GM18909 (cell line): Measurements from ENCODE around the gene KRT6B.
"Not testable (repeated sequence)": the region's sequence is repeated elsewhere in the genome, so short reads cannot be mapped to it uniquely, and the experiment has no call there.

Source experiments
- ATAC-seq: cut with Tn5 transposase; IDR thresholded peaks from one replicate; pipeline ENCODE4 v1.9.1; 2021; ENCODE audit warnings: mild to moderate bottlenecking; ENCODE audit not compliant: unreplicated experiment, poor library complexity

Gene KRT6B

DNA sequence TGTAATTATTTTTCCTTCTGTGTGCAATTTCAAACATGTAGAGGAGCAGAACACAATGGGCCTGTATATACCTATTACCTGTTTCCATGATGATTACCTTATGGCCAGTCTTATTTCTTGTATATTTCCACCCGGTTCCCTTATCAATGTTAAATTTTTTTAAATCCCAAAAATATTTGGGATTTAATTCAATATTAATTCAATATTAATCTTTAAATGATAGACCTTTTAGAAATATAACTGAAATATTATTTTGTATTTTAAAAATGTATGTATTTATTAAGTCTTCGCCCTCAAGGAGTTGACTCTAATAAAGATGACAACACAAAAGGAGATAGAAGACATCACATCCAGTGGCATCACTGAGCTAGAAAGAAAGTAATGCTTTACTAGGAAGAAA, 22.3 kb upstream of the KRT6B start:
- ATAC-seq, result no peak

DNA sequence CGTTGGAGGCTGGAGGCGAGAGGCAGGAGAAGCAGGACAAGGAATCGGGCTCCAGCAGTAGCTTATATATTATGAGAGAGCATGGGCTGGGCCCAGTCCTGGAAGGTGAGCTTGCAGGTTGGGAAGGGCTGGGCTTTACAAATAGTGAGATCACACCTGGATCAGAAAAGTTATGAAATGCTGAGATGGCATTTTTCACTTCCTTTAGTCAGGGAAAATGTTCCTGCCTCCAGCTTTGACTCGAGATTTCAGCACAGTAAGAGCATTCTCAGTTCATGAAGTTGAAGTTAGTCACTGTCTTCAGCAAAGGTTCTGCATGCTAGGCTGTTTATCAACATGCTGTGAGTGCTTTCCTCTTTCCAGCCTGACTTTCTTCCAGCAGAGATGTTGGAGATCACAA, 21.8 kb upstream of the KRT6B start, which contains the start of gene KRT6C:
KRT6C (minus strand) TSS at position 38 of the 400 bp plus-strand sequence. CDS start 68 bp downstream, outside the sequence.
- ATAC-seq, result no peak

DNA sequence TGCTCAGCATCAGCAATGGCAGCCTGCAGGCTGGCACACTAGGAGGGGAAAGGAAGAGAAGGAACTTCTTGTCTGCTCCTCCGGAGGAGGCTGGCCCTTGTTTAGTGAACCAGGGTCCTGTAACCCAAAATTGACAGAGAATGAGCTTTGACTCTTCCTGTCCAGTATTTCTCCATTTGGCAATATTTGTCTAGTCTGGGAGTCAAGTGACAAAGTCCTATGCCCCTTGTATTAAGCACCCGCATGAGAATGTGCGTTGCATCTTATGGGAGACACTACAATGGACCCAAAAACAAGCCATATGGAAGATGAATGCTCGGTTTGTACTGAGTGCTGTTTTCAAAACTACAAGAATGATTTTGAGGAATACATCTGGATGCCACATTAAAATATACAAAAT, 17.9 kb upstream of the KRT6B start:
- ATAC-seq, result no peak

DNA sequence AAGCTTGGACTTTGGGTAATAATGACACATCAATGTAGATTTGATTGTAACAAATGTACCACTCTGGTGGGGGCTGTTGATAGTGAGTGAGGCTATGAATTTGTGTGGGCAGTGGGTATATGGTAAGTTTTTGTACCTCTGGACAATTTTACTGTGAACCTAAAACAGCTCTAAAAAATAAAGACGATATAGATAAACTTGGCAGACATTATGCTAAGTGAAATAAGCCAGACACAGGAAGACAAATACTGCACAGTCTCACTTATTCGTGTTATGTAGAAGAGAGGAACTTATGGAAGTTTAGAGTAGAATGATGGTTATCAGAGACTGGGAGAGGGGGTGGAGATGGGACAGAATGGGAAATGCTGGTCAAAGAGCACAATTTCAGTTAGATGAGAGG, 13.0 kb upstream of the KRT6B start:
- no peak for ATAC-seq

DNA sequence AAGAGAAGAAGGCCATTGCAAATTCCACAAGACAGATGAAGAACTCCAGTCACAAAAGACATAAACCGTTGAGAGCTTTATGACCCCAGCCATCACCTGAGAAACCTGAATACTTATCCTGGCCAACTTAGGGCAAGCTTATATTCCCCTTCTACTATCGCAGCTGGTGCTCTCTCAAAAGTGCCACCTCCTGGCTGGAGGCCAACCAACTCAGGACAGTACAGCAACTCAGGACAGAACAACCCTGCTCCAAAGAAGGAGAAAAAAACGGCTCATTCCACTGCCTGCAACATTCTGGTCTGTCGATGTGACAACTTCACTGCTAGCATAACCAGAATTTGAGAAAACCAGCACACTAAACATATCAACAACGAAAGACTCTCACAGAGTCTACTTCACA, 9.7 kb upstream of the KRT6B start:
- ATAC-seq, result no peak

DNA sequence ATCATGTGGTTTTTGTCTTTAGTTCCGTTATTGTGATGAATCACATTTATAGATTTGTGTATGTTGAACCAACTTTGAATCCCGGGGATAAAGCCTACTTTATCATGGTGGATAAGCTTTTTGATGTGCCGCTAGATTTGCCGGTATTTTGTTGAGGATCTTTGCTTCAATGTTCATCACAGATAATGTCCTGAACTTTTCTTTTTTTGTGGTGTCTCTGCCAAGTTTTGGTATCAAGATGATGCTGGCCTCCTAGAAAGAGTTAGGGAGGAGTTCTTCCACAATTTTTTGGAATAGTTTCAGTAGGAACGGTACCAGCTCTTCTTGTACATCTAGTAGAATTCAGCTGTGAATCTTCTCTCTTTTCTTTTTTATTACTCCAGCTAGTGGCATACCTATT, 6.9 kb upstream of the KRT6B start:
- ATAC-seq, result no peak

DNA sequence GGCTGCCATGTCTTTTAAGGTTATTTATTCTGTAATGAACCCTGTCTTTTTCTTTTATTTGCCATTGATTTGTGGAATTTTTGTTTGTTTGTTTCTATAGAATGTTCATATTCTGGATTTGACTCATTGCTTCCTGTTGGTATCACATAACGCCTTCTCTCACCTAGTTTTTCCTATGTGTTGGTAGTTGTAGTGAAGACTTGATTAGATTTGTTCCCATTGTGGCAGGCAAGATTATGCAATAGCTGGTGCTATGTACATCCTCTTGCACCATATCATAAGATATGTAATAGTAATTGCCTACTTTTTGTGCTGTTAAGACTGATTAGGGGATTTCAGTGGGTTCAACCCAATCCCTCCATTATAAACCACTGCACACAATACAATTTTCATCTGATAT, 3.9 kb upstream of the KRT6B start:
- ATAC-seq, result no peak

DNA sequence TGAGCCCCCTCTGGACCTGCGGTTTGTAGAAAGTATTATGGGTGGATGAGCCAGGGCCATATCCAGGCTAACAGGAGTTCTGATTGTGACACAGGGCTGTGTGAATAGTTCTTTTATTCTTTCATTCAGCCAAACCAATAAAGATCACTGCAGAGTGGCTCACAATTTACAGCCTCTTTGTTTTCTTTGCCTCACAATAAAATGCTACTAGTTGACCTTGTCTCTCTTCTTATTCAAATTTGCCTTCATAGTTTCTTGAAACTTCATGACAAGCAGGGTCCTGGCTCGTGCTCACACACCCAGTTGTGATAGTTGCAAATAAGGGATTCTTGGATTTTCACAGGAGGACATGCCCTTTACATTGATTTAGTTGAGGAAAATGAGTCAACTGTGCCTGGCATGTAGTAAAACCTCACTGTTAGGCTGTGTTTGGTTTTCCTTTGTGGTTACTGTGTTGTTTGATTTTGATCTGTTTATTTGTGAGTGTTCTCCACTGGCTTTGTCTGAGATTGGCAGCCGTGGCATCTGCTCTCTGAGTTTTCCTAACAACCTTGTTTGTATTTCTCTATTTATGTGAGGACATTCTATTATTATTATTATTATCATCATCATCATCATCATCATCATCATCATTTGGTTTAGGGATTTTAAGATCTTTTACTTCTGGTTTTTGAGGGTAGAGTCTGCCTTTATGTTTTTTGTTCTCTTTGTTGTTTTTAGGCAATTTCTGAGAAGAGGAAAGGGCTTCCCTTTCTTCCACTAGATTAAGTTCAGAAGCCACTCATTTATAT, 2.7 kb upstream of the KRT6B start:
- ATAC-seq, result no peak

DNA sequence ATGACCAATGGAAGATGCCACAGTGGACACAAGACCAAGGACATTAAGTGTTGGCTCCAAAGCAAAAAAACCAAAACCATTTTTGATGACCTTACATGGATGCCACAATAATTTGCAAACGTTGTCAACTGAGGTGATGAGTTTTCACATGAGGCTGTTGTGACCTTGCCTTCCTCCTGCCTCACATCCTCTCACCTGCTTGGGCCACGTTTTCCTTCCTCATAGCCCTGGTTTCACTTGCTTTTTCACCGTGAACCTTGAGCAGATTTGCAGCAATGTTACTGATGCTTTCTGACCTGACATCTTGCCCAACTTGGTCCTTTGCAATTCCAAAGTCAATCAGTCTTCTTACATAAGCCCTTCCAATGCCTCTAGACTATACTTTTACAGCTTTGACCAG, 3.7 kb downstream of the KRT6B start:
- ATAC-seq, result no peak

DNA sequence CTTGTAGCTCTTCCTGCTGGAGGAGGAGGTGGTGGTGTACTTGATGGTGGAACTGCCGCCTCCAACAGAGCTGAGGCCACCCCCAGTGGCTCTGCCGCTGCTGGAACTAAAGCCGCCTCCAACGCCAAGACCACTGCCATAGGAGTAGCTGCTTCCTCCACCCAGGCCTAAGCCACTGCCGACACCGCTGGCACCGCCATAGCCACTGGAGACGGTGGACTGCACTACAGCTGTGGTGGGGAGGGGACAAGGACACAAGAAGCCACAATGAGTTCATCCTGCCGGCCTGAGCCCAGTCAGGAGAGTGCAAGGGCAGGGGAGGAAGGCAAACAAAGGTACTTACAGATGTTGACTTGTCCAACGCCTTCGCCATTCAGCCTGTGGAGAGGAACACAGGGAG, 4.8 kb downstream of the KRT6B start:
- ATAC-seq, result not testable (repeated sequence)

DNA sequence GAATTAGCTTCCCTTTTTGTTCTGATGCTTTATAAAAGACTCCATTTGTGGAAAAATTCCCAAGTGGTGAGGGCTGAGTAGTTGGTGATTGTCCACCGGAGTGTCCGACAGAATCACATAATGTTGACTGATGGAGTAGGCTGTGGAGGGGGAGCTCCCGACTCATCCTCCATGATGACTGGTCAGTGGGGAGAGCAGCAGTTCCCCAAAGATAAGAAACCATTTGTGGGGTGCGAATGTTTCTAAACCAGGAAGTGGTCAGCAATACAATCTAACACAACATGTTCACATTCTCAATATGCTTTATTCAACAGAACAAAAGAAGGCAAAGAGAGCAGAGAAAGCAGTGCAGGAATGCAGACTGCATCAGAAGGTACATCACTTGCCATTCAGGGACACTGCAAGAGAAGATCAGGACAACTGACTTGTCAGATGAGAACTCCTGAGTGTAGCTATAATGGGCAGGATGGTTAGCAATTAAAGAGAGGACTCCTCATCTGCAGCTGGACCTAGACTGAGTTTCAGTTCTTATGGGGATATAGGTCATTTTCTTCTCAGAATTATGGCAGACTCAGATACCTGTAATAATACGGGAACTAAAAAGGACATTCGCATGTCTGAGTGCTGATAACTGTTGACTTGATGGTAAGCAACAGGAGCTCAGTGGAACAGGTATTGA, 5.4 kb downstream of the KRT6B start:
- no peak for ATAC-seq

DNA sequence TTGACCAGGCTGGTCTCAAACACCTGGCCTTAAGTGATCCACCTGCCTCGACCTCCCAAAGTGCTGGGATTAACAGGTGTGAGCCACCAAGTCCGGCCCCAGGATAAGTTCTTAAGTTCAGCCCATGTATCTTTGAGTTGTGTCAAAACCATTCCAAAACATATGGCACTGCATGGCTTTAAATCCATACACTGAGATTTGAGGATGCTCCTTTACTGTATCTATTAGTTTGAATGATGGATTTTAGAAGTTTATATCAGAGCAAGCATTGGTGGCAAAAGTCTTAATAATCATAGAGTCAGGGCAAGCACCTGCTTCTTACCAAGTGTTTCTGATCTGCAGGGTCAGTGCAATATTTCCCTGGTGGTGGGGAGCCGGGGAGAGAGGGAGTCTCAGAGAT, 6.1 kb downstream of the KRT6B start:
- no peak for ATAC-seq

DNA sequence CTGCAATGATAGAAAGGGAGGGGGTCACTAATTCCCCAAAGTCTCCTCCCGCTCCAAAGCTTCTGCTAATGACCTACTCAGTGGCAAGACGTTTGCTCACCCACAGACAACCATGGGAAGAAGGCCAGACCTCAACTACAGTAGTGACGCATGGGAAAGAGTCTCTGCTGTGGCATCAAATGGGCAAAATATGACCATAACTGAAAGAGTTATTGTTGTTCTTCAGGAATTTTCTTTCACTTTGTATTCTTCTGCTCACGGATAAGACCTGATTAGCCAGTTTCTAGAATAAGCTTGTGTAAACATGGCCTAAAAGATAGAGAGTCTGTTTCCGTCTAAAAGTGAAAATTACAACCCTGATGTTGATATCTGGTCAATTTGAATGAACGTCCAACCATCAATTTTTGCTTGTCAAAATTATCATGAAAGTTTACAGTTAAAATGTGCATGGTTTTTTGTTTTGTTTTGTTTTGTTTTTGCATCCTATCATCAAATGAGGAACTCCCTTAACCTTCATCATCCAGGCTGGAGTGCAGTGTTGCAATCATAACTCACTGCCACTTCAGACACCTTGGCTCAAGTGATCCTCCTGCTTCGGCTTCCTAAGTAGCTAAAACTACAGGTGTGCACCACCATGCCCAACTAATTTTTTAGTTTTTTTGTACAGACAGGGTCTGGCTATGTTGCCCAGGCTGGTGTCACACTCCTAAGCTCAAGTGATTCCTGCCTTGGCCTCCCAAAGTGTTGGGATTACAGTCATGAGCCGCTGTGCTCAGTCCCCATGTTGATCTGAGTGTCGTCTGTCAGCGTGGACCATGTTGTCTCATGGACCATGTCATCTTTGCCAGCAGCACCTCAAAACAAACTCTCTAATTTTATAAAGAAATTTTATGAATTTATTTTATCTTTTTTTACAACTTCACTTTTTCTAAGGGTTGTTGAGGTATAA, 7.0 kb downstream of the KRT6B start:
- ATAC-seq, result no peak

DNA sequence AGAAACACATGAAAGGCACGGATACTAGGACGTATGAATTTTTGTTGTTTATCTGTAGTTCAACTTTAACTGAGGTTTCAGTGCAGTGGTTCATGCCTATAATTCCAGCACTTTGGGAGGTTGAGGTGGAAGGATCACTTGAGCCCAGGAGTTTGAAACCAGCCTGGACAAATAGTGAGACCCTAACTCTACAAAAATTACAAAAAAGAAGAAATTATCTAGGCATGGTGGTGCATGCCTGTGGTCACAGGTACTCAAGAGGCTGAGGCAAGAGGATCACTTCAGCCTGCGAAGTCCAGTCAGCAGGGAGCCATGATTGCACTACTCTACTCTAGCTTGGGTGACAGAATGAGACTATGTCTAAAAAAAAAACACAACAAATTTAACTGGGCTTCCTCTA, 8.0 kb downstream of the KRT6B start:
- ATAC-seq, result no peak

DNA sequence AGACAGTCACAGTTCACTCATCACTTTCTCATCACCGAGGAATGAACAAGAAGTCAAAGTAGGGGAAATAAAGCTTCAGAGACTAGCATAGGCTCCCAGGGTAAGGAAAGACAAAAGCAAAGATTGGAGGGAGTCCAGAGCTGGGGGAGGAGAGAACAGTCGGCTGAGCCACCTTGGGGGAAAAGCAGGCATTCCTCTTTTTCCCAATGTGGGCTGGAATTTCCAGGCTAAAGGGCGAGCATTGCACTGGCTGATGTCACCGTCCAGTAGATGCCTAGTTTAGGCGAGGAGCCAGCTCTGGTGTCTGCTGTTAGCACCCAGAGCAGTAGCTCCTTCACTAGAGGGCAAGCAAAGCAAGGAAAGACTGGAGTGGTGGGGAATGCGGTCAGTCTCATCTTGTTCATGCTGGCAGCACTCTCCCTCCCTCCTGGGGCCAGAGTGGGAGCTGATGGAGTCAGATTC, 9.3 kb downstream of the KRT6B start:
- ATAC-seq, result no peak

DNA sequence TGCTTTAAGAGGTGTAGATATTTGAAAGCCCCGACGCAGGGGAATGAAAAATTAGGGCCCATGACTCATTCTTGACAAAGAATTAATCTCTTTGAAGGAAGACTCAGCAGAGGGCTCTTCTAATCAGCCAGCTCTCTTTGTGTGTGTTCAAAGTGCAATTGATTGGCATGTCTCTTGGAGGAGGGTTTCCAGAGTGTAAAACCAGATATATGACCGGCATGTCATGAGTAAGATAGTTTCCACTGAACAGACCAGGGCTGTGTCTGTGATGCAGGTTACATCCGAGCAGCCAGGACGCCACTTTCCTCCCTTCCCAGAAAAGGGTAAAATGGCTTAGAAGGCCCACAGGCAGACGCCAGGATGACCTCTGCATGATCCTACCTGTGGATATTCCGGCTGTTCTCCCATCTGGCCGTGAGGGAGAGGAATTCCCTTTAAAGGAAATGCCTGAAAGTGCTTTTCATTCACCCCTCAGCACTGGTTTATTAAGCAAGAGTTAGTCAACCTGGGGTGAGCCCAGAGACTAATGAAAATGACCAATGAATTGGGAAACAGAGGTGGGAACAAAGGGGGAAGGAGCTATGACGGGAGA, 10.5 kb downstream of the KRT6B start:
- no peak for ATAC-seq

DNA sequence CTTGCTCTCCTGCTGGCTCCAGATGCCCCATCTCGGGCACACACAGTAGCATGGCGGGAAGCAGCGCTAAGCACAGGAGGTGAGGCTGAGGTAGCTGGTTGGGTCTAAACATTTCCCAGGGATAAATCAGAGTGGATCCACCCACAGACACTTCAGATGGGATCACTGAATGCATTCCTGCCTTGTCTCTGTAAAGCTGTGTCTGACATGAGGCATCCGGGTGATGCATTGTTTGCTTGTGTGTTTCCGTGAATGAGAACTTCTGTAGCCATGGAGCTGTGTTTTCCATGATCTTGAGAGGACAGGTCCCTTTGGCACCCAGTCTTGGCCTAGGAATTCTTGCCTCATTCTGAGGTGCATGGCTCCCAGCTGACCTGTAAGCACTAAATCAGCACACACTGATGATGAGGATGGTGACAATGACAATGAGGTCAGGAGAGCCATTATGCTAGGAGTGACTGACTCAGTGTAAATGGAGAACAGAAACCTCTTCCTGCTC, 11.1 kb downstream of the KRT6B start:
- ATAC-seq, result no peak

DNA sequence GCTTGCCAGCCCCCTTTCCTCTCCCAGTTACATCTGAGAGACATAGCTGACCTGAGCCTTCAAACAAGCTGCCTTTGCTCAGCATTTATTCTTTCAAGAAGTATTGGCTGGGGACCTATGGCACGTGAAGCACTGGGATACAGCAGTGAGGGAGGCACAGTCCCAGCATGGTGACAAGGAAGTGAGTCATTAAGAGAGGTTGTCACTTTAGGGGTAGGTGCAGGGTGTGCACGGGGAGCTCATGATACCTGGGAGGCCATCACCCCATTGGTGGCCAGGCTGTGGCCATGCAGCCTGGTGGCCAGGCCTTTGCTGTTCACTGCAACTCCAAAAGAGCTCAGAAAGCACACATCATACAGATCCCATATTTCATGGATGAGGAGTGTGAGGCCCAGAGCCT, 12.1 kb downstream of the KRT6B start:
- ATAC-seq, result no peak

DNA sequence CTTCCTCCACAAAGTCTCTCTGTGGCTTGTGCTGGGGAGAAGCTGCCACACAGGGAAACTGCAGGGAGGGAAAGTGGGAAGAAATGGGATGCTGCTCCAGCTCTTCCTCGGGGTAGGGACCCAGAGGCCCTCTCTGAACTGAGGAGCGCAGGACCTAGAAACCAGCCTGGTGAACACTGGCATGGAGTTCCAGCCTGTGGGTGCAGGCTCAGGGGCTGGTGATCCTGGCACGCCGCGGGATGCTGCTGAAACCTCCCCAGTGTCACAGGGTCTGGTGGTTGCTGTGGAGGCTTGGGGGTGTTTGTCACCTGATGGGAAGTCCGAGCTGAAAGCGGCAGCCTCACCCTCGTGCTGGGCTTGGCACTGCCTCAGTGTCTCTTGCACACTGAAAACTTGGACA, 12.5 kb downstream of the KRT6B start:
- no peak for ATAC-seq
